ENCODE measurements around the gene INPP4A.
"Not testable (repeated sequence)": the region's sequence is repeated elsewhere in the genome, so short reads cannot be mapped to it uniquely, and the experiment has no call there.

INPP4A gene

GRCh38 chr2:98586551-98587140 is 142.0 kb downstream of the INPP4A start:
- no peak for DNase-seq (ENCODE audit: low spot score)

GRCh38 chr2:98588880-98589431 is 144.3 kb downstream of the INPP4A start:
- no peak for DNase-seq (ENCODE audit: low spot score)

GRCh38 chr2:98589489-98589888 is 144.8 kb downstream of the INPP4A start:
- no peak for DNase-seq (ENCODE audit: low spot score)

GRCh38 chr2:98592565-98592964 is 147.9 kb downstream of the INPP4A start:
- DNase-seq (ENCODE audit: low spot score), result no peak

GRCh38 chr2:98594665-98595064 is 150.0 kb downstream of the INPP4A start:
- not testable (repeated sequence) for DNase-seq (ENCODE audit: low spot score)

- no peak for DNase-seq (ENCODE audit: low spot score)
Measured at GRCh38 chr2:98598781-98599428, 154.2 kb downstream of the INPP4A start.

GRCh38 chr2:98601532-98602132 is 157.0 kb downstream of the INPP4A start:
- DNase-seq (ENCODE audit: low spot score), result peak; percentile 56

GRCh38 chr2:98604547-98604946 is 159.9 kb downstream of the INPP4A start:
- no peak for DNase-seq (ENCODE audit: low spot score)

GRCh38 chr2:98605076-98605475 is 160.4 kb downstream of the INPP4A start:
- DNase-seq (ENCODE audit: low spot score), result no peak

GRCh38 chr2:98606431-98606830 is 161.8 kb downstream of the INPP4A start:
- no peak for DNase-seq (ENCODE audit: low spot score)

- no peak for DNase-seq (ENCODE audit: low spot score)
Measured at GRCh38 chr2:98607104-98607503, 162.4 kb downstream of the INPP4A start.

GRCh38 chr2:98607741-98608115 is 163.1 kb downstream of the INPP4A start:
- no peak for DNase-seq (ENCODE audit: low spot score)

- DNase-seq (ENCODE audit: low spot score), result peak; percentile 98
Measured at GRCh38 chr2:98608116-98608961, 163.7 kb downstream of the INPP4A start, which contains the start of the genes COA5 and UNC50. Gene COA5, minus strand, starts transcription at chr2:98608512. Its CDS starts 107 bp downstream, at chr2:98608405. Gene UNC50, plus strand, starts transcription at chr2:98608589. Its CDS starts 1,171 bp downstream, at chr2:98609760.

GRCh38 chr2:98608962-98609604 is 164.4 kb downstream of the INPP4A start:
- peak; percentile 72 for DNase-seq (ENCODE audit: low spot score)

- DNase-seq (ENCODE audit: low spot score), result no peak
Measured at GRCh38 chr2:98614024-98614739, 169.5 kb downstream of the INPP4A start.

GRCh38 chr2:98615481-98615880 is 170.8 kb downstream of the INPP4A start:
- no peak for DNase-seq (ENCODE audit: low spot score)

GRCh38 chr2:98617149-98617548 is 172.5 kb downstream of the INPP4A start:
- no peak for DNase-seq (ENCODE audit: low spot score)

GRCh38 chr2:98623657-98624056 is 179.0 kb downstream of the INPP4A start:
- DNase-seq (ENCODE audit: low spot score), result peak; percentile 11

GRCh38 chr2:98632351-98632750 is 187.7 kb downstream of the INPP4A start:
- DNase-seq (ENCODE audit: low spot score), result no peak

- DNase-seq (ENCODE audit: low spot score), result no peak
Measured at GRCh38 chr2:98634406-98635092, 189.9 kb downstream of the INPP4A start.

All from AG20443 (cell line).